GM13977 (cell line): ENCODE data around the gene NANOS1.

Experiments
- DNase-seq: peaks from one replicate; pipeline ENCODE4 v3.0.0; 2012; ENCODE audit warnings: low spot score
- in situ Hi-C: fragments of 300-500 bp; cut with MboI; formaldehyde crosslinking; loops from one replicate; pipeline ENCODE4 v1.12.0; 2022; ENCODE audit warnings: low sequenced_read_pairs, low pct_unique_long_range_greater_than_20kb, mixed read lengths, inconsistent platforms; ENCODE audit not compliant: unreplicated experiment
- TF ChIP-seq, protein P1 (sequence below): IDR thresholded peaks from 2 replicates; pipeline ENCODE4 v1.5.1; 2012; ENCODE audit warnings: mild to moderate bottlenecking, control low read depth; ENCODE audit not compliant: insufficient read depth; ENCODE audit errors: extremely low read depth, missing control alignments

Gene NANOS1

DNA sequence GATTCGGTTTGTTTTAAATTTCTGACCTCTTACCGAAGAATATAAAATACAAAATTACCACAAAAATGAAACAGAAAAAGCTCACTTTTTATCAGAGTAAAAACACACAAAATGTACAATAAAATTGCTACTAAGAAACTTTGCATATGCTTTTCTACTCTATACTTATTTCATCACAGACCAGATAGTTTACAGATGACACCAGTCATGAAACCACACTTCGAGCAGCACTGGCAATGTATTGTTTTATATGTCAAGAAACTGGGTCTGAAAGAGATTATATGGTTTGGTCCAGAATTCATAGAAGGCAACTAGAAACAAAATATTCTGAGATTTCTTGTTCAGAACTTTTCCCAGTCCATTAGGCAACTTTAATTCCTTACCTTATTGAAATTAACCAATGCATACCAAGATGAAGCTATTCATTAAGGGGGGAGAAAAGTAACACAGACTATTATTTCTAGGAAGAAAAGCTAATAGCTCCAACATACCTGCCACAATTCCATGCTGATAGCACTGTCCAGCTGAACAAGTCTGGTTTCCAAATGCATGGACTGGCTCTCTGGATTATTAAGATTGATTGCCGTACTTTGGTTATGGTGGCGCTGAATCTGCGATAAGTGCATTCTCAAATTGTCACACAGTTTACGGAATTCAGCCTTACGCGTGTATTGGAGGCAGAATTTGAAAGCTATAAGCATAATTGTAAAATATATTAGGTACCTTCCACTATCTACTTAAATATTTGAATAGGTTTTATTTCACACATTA is 41.1 kb downstream of the NANOS1 start:
- TF ChIP-seq, protein P1, sequence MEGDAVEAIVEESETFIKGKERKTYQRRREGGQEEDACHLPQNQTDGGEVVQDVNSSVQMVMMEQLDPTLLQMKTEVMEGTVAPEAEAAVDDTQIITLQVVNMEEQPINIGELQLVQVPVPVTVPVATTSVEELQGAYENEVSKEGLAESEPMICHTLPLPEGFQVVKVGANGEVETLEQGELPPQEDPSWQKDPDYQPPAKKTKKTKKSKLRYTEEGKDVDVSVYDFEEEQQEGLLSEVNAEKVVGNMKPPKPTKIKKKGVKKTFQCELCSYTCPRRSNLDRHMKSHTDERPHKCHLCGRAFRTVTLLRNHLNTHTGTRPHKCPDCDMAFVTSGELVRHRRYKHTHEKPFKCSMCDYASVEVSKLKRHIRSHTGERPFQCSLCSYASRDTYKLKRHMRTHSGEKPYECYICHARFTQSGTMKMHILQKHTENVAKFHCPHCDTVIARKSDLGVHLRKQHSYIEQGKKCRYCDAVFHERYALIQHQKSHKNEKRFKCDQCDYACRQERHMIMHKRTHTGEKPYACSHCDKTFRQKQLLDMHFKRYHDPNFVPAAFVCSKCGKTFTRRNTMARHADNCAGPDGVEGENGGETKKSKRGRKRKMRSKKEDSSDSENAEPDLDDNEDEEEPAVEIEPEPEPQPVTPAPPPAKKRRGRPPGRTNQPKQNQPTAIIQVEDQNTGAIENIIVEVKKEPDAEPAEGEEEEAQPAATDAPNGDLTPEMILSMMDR, result no peak
- in situ Hi-C loops, result no loop called here
- DNase-seq, result no peak

DNA sequence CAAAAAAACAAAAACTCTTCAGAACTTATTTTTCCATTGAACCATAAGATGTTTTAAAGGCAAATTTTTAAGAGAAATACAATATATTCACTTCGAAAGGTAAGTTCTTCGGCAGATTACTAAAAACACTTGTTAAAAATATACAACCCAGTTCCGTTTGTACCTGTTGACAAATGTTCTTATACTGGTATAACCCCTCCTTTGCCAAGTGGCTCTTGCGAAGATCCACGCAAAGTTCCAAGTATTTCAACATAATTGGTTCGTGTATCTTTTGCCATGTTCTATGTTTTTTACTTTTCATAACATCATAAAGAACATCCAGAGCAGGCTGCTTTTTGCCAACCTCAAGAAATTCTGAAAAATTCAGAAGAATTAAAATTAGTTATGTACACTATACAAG is 44.1 kb downstream of the NANOS1 start:
- DNase-seq, result no peak
- TF ChIP-seq, protein P1, result no peak
- in situ Hi-C loops, result no loop called here

DNA sequence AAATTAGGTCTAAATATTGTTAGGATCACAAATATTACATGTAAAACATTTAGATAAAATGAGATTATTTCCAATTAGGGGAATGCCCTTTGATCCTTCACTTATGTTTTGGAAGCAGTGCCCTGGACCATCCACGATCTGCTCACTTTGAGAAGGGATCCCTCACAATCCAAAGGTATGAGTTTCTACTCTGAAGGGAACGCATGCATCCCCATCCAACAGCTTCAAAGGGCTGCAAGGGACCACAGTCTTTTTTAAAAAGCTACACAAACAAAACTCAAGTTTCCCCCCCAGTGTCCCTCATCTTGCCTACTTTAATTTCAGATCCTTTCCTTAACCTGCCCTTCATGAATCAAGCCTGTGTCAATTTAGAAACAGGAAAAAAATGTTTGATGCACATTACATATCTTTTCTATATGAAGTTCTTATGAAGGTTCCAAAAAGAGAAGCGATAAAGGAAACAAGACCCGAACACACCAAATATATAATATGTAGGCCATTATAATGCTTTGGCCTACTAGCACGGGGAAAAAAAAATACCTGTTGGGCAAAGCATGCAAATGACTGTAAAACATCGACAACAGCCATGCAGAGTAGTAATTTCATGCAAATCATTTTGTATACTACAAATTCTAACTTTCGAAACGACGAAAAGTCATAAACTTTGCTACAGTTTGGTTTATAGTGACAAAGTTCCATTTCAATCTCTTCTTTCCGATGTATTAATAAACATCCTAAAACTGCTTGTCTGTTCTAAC is 49.1 kb downstream of the NANOS1 start:
- TF ChIP-seq, protein P1, result no peak
- in situ Hi-C loops, result no loop called here
- no peak for DNase-seq

DNA sequence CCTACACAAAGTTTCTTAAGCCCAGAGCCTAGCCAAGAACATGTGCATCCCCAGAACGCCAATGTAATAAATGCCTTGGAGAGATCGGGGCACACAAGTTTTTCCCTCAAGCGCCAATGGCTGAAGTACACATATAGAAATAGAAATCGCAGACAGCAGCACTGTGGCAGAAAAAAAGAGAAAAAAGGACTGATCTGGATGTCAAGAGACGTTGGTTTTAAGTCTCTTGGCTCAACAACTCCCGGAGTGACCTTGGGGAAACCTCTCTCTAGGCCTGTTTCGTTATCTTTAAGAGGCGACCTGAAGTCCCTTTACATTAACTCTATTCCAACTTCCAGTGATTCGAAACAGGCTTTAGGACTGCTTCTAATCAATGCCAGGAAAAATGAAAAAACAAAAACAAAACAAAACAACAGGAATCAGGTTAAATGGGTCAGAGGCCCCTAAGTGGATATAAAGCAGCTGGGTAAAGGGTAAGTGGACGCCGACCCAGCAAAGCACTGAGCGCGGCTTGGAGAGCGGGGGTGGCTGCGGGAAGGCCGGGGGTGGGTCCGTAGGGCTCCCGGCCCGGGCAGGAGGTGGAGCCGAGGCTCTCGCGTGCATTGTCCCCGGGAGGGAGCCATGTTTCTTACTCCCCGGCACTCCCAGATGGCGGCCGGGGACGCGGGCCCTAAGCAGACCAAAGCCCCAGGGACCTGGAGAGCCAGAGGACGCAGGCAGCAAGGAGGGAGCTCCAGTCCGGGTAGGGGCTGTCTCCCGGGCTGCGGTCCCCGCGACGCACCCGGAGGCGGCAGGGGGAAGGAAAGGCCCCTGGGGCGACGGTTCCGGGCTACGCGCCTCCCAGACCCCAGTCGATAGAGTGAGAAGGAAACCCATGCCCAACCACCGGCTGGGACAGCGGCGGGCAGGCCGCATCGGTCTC is 50.3 kb downstream of the NANOS1 start:
- in situ Hi-C loops, result no loop called here
- peak; percentile 87 for DNase-seq
- TF ChIP-seq, protein P1, result no peak

DNA sequence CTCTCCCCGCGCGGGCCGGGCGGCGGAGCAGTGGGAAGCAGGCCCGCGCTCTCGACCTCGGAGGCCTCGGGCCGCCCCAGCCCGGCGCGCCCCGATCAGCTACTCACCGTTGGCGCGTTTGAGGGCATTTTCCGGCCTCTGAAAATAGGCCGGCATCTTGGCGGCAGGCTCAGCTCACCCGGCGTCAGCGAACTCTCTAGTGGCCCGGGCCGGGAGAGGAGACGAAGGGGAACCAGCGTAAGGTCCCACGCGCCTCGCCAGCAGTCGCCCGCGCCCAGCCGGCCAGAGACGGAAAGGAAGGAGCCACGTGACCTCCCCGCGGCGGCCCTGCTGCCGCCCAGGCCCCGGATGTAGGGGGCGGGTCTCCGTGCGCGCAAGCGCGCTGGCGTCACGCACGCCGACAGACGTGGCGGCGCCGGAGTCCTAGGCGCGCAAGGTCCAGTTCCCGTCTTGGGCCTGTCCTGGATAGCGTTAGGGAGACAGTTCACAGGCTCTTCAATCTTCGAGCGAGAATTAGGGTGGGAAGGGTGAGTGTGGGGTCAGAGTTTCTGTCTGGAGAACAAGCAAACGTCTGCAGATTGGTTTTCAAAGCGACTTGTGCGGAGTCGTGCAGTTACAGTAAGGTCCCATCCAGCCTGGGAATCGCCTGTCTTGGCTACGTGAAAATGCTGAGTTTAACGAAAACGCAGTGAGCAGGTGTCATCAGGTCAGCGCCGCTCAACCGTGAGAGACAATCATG is 51.2 kb downstream of the NANOS1 start, which contains the start of gene EIF3A:
Gene EIF3A, minus strand, starts transcription at position 297 of the 739 bp plus-strand sequence. Its CDS starts 141 bp downstream, at position 156.
- in situ Hi-C loops, result no loop called here
- peak; percentile 95 for DNase-seq
- TF ChIP-seq, protein P1, result peak; percentile 3
